GM12801 (cell line): ENCODE data around the gene ENGASE.

Experiments used
- TF ChIP-seq, protein P1 (sequence below): IDR thresholded peaks from one replicate; pipeline ENCODE4 v1.5.1; 2011; ENCODE audit warnings: control low read depth; ENCODE audit not compliant: insufficient read length; ENCODE audit errors: extremely low read depth

The ENGASE gene

DNA sequence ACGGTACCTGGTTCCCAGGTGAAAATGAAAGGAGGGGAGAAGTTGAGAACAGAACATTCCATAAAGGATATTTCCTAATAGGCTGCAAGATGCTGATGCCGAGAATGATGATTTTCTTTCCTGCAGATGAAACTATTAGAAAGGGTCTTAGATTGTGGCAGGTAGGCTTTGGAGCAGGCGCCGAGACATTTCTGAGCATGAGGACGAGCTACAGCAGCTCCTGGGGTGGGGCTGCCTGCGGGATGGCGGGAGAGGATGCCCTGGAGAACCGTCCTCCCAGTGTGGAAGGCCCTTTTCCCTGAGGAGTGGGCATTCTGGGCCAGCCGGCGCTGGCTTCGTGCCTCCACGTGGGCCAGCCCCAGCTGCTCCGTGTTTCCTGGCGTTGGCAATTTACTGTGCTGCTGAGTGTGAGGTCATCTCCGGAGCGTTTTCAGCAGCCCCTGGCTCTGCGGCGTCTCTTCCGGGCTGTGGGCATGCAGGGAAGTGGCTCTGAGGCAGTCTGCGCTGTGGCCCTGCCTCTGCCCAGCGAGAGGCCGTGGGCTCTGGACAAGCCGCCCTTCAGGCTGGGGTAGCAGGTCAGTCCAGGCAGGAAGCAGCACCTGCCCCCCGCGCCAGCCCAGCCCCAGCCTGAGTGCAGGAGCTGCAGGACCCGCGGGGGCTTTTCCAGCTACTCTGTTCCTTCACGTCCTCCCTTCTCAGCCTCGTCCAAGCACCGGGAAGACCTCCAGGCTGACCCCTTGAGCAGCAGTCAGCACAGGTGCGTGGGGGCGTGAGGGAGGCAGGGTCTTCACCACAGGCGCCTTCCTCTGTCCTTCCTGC lies 12.2 kb downstream of the ENGASE start:
- TF ChIP-seq, protein P1, sequence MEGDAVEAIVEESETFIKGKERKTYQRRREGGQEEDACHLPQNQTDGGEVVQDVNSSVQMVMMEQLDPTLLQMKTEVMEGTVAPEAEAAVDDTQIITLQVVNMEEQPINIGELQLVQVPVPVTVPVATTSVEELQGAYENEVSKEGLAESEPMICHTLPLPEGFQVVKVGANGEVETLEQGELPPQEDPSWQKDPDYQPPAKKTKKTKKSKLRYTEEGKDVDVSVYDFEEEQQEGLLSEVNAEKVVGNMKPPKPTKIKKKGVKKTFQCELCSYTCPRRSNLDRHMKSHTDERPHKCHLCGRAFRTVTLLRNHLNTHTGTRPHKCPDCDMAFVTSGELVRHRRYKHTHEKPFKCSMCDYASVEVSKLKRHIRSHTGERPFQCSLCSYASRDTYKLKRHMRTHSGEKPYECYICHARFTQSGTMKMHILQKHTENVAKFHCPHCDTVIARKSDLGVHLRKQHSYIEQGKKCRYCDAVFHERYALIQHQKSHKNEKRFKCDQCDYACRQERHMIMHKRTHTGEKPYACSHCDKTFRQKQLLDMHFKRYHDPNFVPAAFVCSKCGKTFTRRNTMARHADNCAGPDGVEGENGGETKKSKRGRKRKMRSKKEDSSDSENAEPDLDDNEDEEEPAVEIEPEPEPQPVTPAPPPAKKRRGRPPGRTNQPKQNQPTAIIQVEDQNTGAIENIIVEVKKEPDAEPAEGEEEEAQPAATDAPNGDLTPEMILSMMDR = no peak

DNA sequence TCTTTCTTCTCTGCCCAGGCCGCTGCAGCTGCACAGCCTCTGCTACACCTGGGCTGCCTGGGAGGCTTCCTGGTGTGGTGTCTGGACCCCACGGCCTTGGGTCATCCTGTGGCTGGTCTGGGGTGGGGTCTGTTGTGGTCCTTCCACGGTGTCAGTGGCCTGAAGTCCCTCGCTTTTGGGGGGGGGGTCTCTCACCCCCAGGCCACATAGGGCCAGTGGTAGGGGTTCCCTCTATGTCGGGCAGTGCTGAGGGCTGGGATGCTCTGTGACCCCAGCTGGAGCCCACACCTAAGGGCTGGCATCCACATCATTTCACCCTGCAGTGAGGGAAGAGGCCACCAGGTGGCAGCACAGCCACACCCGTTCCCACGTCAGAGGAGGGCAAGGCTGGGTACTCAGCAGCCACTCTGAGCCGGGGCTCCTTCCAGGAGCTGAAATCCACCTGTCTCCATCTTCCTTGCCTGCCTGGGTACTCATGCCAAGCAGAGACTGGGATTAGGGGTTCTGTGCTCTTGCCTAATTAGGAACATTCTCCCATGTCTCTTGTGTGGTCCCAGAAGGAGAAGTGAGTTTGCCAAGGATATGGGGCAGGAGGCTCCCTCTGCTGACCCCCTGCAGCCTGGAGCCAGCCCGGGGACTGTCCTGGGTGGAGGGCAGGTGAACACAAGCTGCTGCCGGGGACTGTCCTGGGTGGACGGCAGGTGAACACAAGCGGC lies 13.0 kb downstream of the ENGASE start:
- TF ChIP-seq, protein P1 = no peak

DNA sequence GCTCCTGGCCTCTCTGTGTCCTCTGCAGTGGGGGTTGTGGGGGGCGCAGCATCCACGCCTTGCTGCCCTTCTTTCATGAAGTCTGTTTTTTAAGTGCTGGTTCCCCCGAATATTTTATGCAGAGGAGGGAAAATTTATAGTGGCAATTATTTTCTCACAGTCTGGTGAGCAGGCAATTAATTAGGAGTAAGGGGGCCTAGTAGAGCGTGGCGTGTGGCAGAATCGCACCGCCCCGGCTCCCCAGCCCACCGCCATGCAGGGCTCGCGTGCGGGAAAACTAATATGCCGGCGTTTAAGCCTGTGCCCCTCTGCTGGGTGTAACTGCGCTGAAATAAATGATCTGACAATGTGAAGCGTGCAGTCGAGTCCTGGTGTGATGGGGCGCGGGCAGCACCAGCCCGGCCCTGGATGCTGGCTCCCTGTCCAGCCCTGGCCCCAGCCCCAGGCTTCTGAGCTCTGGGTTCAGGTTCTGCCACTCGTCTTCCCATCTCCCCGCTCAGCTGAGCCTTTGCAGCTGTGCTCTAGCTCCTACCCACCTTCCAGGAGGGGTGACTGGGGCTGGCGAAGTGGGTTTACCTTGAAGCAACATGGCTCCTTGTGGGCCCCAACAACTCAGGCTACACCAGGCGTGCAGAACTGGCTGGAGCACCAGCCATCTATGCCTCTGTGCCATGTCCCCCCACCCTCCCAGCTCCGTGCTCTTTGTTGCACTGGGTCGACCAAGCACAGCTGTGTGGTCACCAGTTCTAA lies 13.8 kb downstream of the ENGASE start:
- TF ChIP-seq, protein P1 = no peak

DNA sequence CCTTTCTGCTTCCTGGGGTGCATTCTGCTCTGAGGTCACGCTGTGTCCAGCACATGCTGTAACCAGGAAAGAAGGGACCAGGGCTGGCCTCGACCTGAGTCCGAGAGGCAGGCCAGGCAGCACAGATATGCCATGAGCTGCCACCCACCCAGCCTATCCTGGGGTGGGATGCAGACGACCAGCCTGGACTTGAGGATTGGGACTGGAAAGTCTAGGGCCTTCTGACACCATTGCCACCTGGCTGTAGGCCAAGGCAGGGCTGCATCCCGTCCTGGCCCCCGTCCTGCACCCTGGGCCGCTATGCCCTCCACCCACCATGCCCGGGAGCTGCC lies 14.3 kb downstream of the ENGASE start:
- TF ChIP-seq, protein P1 = no peak

DNA sequence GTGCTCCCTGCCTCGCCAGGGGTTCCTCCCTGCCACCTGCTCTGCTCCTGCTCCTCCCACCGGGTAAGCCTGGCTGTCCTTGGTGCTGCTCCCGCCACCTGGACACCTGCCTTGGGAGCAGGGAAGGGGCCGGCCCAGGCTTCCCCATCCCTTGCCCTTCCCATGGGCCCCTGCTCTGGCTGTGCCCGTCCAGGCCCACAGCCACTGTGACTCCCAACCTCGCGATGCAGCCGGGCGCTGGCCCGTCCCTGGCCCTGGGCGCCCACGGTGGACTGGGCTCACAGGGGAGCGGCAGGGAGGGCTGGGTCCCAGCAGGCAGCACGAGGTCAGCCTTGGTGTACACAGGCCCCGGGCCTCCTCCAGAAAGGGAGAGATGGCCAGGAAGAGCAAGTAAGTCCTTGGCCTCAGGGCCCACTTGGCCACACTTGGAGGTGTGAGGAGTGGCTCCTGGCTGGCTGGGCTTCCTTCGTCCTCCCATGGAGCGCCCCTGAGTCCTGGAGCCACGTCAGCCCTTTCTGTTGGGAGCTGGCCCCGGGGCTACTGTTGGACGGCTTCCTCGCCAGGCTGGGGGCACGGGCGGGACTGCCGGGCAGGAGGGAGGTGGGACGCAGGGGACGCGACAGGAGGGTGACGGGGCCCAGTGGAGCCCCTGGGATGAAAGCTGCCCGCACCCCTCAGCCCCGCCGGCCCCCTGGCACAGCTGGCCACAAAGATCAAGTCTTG lies 15.3 kb downstream of the ENGASE start:
- TF ChIP-seq, protein P1 = no peak

DNA sequence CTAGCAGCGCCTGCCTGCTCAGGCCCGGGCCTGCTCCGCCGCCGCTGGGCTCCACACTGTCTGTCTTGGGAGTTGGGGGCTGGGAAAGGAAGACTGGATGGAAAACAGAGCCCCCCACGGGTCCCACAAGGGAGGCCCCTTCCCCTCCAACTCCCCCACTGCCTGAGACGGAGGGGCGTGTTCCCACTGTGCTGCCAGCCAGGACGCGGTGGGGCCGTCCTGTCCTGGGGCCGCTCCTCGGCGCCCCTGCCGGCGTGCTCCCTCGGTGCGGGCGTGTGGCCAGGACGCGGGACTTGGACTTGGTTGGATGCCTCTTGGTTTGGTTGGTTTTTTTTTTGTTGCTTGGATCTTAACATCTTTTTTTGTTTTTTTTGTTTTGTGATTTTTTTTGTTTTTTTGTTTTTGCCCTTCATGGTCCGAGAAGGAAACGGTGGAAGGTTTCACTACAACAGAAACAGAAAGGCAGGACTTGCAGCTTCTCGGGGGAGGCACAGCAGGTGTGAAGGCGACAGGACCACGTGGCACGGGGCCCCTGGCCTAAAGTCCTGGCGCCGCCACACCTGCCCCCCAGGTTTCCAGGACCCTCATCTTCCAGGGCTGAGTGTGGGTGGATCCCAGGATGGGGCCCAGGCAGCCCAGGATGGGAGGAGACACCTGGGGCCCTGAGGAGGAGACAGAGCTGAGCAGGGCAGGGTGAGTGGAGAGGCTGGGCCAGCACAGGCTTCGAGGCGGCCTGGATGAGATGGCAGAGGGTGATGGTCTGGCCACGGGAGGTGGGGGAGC lies 16.0 kb downstream of the ENGASE start:
- TF ChIP-seq, protein P1 = no peak
